Stimulated activated CD4-positive, alpha-beta T cell treated with anti-CD3 and anti-CD28 coated beads, Interleukin-2, amount 100 ng/mL, for 4 hours (primary cell): Measurements from ENCODE around the gene RPTOR.
"Not testable (repeated sequence)": the region's sequence is repeated elsewhere in the genome, so short reads cannot be mapped to it uniquely, and the experiment has no call there.

Experiments used
- DNase-seq: peaks from one replicate; pipeline ENCODE4 v3.0.0-alpha.2; 2020; ENCODE audit warnings: low read depth

RPTOR gene

GRCh38 chr17:80799538-80800480 is 255.2 kb downstream of the RPTOR start:
- no peak for DNase-seq

GRCh38 chr17:80800481-80801391 is 256.1 kb downstream of the RPTOR start:
- DNase-seq, result no peak

GRCh38 chr17:80802626-80803450 is 258.2 kb downstream of the RPTOR start:
- DNase-seq, result no peak

- DNase-seq, result no peak
Measured at GRCh38 chr17:80803451-80804428, 259.1 kb downstream of the RPTOR start.

GRCh38 chr17:80804466-80804865 is 259.8 kb downstream of the RPTOR start:
- no peak for DNase-seq

- DNase-seq, result no peak
Measured at GRCh38 chr17:80805032-80805751, 260.6 kb downstream of the RPTOR start.

- DNase-seq, result no peak
Measured at GRCh38 chr17:80807014-80807413, 262.4 kb downstream of the RPTOR start.

GRCh38 chr17:80807882-80808281 is 263.2 kb downstream of the RPTOR start:
- no peak for DNase-seq

- DNase-seq, result no peak
Measured at GRCh38 chr17:80811181-80812105, 266.8 kb downstream of the RPTOR start.

- DNase-seq, result no peak
Measured at GRCh38 chr17:80812362-80813088, 267.9 kb downstream of the RPTOR start.

GRCh38 chr17:80813318-80813717 is 268.7 kb downstream of the RPTOR start:
- no peak for DNase-seq

GRCh38 chr17:80814491-80814890 is 269.9 kb downstream of the RPTOR start:
- no peak for DNase-seq

GRCh38 chr17:80815151-80815681 is 270.6 kb downstream of the RPTOR start:
- no peak for DNase-seq

GRCh38 chr17:80815718-80816117 is 271.1 kb downstream of the RPTOR start:
- not testable (repeated sequence) for DNase-seq

GRCh38 chr17:80816241-80817103 is 271.8 kb downstream of the RPTOR start:
- DNase-seq, result no peak

GRCh38 chr17:80817321-80817845 is 272.7 kb downstream of the RPTOR start:
- DNase-seq, result no peak

- DNase-seq, result no peak
Measured at GRCh38 chr17:80817861-80818260, 273.2 kb downstream of the RPTOR start.
